Measurements from ENCODE around the gene SCGB1C1. TPM values are rescaled to one million over a fixed set of nuclear protein-coding genes. Genes with fewer than 3 reads are reported as not detected.

SCGB1C1 gene
- total RNA-seq, 1 experiment from 2014 or later, result not detected

DNA sequence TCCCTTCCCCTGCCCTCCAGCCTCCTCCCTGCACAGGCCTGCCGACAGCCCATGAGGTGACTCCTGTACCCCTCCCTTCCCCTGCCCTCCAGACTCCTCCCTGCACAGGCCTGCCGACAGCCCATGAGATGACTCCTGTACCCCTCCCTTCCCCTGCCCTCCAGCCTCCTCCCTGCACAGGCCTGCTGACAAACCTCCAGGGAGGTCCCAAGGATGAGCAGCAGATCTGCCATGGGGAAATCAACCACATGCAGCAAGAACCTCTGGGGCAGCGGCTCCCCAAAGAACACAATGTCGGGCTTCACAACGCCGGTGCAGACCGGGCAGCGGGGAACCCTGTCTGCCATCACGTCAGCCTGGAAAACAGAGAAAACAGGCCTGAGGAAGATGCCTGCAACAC lies 31.0 kb downstream of the SCGB1C1 start:
- Histone ChIP-seq H3K4me1 (ENCODE audit: control insufficient read depth in 1 of 2, insufficient read depth in 2 of 2, low read length in 2 of 2) (no peaks in the 10 kb centered on the region), H3K4me3 (replicated peaks in 1 of 2; ENCODE audit: low read depth in 1 of 2, low read length in 2 of 2) (no peak overlapping the region), H2AFZ (ENCODE audit: low read depth, low read length, poor library complexity, severe bottlenecking) (no peak overlapping the region), H3K9me2 (ENCODE audit: insufficient read depth) (no peaks in the 10 kb centered on the region), H3K27ac (ENCODE audit: low read depth, low read length) (no peak overlapping the region), H3K27me3 (ENCODE audit: insufficient read depth, low read length) (no peaks in the 10 kb centered on the region), H3K9ac (ENCODE audit: low read length) (no peak overlapping the region), H3K9me3 (ENCODE audit: control insufficient read depth in 1 of 2, insufficient read depth in 1 of 2, low read depth in 1 of 2, low read length in 2 of 2) (no peaks in the 10 kb centered on the region), H3K4me2 (ENCODE audit: low read length) (no peak overlapping the region), H4K20me1 (ENCODE audit: insufficient read depth) (no peaks in the 10 kb centered on the region), H3K79me2 (ENCODE audit: insufficient read depth, low read length) (no peaks in the 10 kb centered on the region), H3K36me3 (ENCODE audit: control insufficient read depth in 1 of 2, insufficient read depth in 2 of 2, low read length in 2 of 2) (no peaks in the 10 kb centered on the region)
- ChIA-PET RAD21 (ENCODE audit: low non-redundant PET in 1 of 2, low total read pairs in 2 of 2, uncharacterized antibody in 2 of 2, unreplicated experiment in 2 of 2) (no interaction called here), CTCF (no interaction called here), POLR2A (interaction anchor here (0.6 kb wide), 1 partner anchor 10 kb away, joined by 3 read pairs; no protein-coding TSS in a partner anchor)
- DNase-seq (ENCODE audit: low read depth, low spot score) (no peak), ATAC-seq (no peak)
- TF ChIP-seq ELF1 (IDR thresholded peaks at IDR 0.05; ENCODE audit: borderline replicate concordance, low read depth), result no peak
- TF ChIP-seq RAD21 (IDR thresholded peaks at IDR 0.05; ENCODE audit: low read depth), result no peak
- no peak for TF ChIP-seq TCF7L2 (IDR thresholded peaks at IDR 0.05; ENCODE audit: borderline replicate concordance, extremely low read depth, insufficient read depth, insufficient read length)
- no peak for TF ChIP-seq YY1 (IDR thresholded peaks at IDR 0.05; ENCODE audit: extremely low read depth, insufficient replicate concordance, low read depth, low read length)
- no peak for TF ChIP-seq SIN3A (IDR thresholded peaks at IDR 0.05; ENCODE audit: low read depth)
- TF ChIP-seq, protein P1, sequence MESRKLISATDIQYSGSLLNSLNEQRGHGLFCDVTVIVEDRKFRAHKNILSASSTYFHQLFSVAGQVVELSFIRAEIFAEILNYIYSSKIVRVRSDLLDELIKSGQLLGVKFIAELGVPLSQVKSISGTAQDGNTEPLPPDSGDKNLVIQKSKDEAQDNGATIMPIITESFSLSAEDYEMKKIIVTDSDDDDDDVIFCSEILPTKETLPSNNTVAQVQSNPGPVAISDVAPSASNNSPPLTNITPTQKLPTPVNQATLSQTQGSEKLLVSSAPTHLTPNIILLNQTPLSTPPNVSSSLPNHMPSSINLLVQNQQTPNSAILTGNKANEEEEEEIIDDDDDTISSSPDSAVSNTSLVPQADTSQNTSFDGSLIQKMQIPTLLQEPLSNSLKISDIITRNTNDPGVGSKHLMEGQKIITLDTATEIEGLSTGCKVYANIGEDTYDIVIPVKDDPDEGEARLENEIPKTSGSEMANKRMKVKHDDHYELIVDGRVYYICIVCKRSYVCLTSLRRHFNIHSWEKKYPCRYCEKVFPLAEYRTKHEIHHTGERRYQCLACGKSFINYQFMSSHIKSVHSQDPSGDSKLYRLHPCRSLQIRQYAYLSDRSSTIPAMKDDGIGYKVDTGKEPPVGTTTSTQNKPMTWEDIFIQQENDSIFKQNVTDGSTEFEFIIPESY (IDR thresholded peaks at IDR 0.05; ENCODE audit: extremely low read depth, insufficient replicate concordance, low read length), result no peak
- TF ChIP-seq, protein P2, sequence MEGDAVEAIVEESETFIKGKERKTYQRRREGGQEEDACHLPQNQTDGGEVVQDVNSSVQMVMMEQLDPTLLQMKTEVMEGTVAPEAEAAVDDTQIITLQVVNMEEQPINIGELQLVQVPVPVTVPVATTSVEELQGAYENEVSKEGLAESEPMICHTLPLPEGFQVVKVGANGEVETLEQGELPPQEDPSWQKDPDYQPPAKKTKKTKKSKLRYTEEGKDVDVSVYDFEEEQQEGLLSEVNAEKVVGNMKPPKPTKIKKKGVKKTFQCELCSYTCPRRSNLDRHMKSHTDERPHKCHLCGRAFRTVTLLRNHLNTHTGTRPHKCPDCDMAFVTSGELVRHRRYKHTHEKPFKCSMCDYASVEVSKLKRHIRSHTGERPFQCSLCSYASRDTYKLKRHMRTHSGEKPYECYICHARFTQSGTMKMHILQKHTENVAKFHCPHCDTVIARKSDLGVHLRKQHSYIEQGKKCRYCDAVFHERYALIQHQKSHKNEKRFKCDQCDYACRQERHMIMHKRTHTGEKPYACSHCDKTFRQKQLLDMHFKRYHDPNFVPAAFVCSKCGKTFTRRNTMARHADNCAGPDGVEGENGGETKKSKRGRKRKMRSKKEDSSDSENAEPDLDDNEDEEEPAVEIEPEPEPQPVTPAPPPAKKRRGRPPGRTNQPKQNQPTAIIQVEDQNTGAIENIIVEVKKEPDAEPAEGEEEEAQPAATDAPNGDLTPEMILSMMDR (IDR thresholded peaks at IDR 0.05 in 2 of 3, conservative IDR thresholded peaks at IDR 0.05 in 1 of 3; ENCODE audit: borderline replicate concordance in 1 of 3, insufficient read depth in 1 of 3, low read depth in 2 of 3, low read length in 2 of 3), result no peak
- no peak for TF ChIP-seq JUND (IDR thresholded peaks at IDR 0.05)
- TF ChIP-seq, protein P3, sequence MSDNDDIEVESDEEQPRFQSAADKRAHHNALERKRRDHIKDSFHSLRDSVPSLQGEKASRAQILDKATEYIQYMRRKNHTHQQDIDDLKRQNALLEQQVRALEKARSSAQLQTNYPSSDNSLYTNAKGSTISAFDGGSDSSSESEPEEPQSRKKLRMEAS (IDR thresholded peaks at IDR 0.05), result no peak
- TF ChIP-seq ZNF274 (IDR thresholded peaks at IDR 0.05; ENCODE audit: low read depth, low read length), result no peak
- TF ChIP-seq FOSL1 (IDR thresholded peaks at IDR 0.05; ENCODE audit: low read depth), result no peak
- no peak for TF ChIP-seq SRF (IDR thresholded peaks at IDR 0.05; ENCODE audit: low read depth)
- TF ChIP-seq, protein P4, sequence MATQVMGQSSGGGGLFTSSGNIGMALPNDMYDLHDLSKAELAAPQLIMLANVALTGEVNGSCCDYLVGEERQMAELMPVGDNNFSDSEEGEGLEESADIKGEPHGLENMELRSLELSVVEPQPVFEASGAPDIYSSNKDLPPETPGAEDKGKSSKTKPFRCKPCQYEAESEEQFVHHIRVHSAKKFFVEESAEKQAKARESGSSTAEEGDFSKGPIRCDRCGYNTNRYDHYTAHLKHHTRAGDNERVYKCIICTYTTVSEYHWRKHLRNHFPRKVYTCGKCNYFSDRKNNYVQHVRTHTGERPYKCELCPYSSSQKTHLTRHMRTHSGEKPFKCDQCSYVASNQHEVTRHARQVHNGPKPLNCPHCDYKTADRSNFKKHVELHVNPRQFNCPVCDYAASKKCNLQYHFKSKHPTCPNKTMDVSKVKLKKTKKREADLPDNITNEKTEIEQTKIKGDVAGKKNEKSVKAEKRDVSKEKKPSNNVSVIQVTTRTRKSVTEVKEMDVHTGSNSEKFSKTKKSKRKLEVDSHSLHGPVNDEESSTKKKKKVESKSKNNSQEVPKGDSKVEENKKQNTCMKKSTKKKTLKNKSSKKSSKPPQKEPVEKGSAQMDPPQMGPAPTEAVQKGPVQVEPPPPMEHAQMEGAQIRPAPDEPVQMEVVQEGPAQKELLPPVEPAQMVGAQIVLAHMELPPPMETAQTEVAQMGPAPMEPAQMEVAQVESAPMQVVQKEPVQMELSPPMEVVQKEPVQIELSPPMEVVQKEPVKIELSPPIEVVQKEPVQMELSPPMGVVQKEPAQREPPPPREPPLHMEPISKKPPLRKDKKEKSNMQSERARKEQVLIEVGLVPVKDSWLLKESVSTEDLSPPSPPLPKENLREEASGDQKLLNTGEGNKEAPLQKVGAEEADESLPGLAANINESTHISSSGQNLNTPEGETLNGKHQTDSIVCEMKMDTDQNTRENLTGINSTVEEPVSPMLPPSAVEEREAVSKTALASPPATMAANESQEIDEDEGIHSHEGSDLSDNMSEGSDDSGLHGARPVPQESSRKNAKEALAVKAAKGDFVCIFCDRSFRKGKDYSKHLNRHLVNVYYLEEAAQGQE (IDR thresholded peaks at IDR 0.05; ENCODE audit: low read depth), result no peak
- TF ChIP-seq POLR2AphosphoS5 (IDR thresholded peaks at IDR 0.05; ENCODE audit: low read depth, low read length), result no peak
- TF ChIP-seq, protein P5, sequence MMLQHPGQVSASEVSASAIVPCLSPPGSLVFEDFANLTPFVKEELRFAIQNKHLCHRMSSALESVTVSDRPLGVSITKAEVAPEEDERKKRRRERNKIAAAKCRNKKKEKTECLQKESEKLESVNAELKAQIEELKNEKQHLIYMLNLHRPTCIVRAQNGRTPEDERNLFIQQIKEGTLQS (IDR thresholded peaks at IDR 0.05), result no peak
- no peak for TF ChIP-seq ZFX (IDR thresholded peaks at IDR 0.05)
- no peak for TF ChIP-seq EGR1 (IDR thresholded peaks at IDR 0.05; ENCODE audit: low read depth)
- TF ChIP-seq SP1 (IDR thresholded peaks at IDR 0.05; ENCODE audit: low read depth), result no peak
- no peak for TF ChIP-seq CBX3 (IDR thresholded peaks at IDR 0.05; ENCODE audit: low read depth)
- intact Hi-C loops (cut with micrococcal nuclease), result no loop called here
- no TSS peak for BruUV-seq (replicated peaks)
